ENCODE data around the gene SELENOW. TPM values are rescaled to one million over a fixed set of nuclear protein-coding genes. Genes with fewer than 3 reads are reported as not detected.
"Not testable (repeated sequence)": the region's sequence is repeated elsewhere in the genome, so short reads cannot be mapped to it uniquely, and the experiment has no call there.

SELENOW gene
- 186 TPM for total RNA-seq
- polyA plus RNA-seq, result 566 TPM

DNA sequence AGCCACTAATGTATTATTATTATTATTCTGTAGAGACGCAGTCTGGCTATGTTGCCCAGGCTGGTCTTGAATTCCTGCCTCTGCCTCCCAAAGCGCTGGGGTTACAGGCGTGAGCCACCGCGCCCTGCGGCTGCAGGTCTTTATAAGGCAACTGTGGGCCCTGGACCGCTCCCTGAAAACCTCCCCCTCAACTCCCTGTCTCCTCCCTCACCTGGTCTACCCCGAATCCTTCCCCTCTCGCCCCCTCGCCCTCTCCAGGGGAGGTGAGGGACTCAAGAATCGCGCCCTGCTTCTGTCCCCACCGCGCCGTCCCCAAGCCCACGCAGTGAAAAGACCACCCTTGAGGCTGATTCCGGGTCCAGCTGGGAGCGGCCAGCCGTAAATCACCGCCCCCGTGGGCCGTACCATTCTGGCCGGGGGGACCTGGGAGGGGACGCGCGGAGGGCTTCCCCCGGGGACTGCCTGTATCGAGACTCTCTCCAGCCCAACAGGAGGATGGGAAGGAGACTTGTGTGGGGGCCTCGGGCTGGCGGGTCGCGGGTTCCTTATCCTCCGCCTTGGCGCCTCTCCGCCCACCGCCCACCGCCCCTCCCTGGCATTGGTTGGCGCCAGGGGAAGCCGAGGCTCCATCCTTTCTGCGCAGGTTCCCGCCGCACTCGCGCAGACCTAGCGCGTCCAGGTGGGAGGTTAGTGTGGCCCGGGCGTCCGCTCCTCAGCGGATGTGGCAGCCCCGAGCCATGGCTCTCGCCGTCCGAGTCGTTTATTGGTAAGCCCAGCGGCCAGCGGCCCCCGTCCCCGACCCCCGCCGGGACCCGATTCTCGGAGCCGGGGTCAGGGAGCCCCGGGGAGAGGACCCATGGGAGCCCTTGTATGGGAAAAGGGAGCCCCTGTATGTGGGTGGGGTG lies at the start of gene SELENOW:
TSS of gene SELENOW (plus strand) at position 655 of the 905 bp plus-strand sequence. CDS start at position 738, 83 bp downstream.
- peak; percentile 72 for DNase-seq (ENCODE audit: extremely low spot score)
- under 1% methylated on average over 65 of the region's 65 CpGs for WGBS
- Histone ChIP-seq H3K36me3 (ENCODE audit: insufficient read depth) (no peaks in the 10 kb centered on the region), H3K4me1 (ENCODE audit: insufficient read depth) (peaks cover 2% of the 10 kb centered on the region), H3K27ac (ENCODE audit: low read depth) (peak within 1 kb of the TSS; percentile 100), H3K4me3 (ENCODE audit: low read depth, low read length) (peak within 1 kb of the TSS; percentile 91)

GRCh38 chr19:47729468-47729798 lies 49.1 kb upstream of the SELENOW start:
- peak overlapping the region; percentile 87 for H3K27ac ChIP-seq (ENCODE audit: low read depth)
- peaks cover 2% of the 10 kb centered on the region for H3K4me1 ChIP-seq (ENCODE audit: insufficient read depth)
- no peak overlapping the region for H3K4me3 ChIP-seq (ENCODE audit: low read depth, low read length)
- peaks cover 4% of the 10 kb centered on the region for H3K36me3 ChIP-seq (ENCODE audit: insufficient read depth)
- WGBS, result 25% methylated on average over 9 of the region's 9 CpGs
- DNase-seq (ENCODE audit: extremely low spot score), result no peak

DNA sequence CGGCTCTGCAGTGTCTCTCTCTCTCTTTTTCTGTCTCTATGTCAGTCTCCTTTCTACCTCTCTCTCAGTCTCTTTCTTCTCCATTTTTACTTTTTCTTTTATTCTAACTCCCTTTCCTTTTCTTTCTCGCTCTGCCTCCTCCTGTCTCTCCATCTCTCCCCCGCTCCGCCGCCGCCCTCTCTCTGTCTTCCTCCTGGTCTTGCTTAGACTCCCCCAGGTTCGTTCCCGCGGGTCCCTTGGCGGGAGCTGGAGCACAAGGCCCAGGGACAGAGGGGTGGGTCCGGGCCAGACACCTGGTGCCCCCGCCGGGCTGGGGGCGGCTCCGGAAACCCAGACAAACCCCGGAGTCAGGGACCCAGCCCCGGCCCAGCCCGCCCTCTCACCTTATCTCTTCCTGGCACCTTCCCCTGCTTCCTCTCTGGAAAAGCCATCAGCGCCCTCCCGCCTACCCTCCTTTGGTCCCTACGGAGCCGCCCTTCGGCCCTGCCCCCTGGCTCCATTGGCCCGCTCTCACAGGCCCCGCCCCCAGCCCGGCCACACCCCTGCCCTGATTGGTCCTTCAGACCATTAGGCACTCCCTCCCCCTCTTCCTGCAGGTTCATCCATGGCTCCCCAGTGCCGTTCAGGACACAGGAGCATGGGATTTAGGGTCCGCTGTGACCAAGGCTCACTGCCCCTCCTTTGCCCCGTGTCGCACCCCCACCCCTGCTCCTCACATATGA lies 48.5 kb upstream of the SELENOW start:
- H3K27ac ChIP-seq (ENCODE audit: low read depth), result peak overlapping the region; percentile 87
- peaks cover 4% of the 10 kb centered on the region for H3K36me3 ChIP-seq (ENCODE audit: insufficient read depth)
- H3K4me3 ChIP-seq (ENCODE audit: low read depth, low read length), result no peak overlapping the region
- 44% methylated on average over 30 of the region's 30 CpGs for WGBS
- H3K4me1 ChIP-seq (ENCODE audit: insufficient read depth), result peaks cover 2% of the 10 kb centered on the region
- DNase-seq (ENCODE audit: extremely low spot score), result no peak

DNA sequence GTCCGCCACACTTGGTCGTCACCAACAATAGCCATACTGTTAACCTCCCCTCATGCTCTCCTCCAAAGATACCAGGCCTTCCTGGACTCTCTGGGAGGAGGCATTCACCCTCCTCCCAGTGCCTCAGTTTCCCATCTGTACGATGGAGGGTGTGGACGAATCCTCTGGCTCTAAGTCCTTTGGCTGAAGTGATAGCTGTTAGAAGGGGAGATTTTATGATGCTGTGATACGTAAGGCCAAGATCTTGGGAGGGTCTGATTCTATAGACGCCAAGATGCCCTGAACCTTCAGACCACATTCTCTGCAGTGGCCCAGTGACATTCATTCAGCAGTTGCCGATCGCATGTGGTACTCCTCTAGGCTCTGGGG lies 48.0 kb upstream of the SELENOW start:
- DNase-seq (ENCODE audit: extremely low spot score), result no peak
- no peak overlapping the region for H3K27ac ChIP-seq (ENCODE audit: low read depth)
- H3K36me3 ChIP-seq (ENCODE audit: insufficient read depth), result peaks cover 6% of the 10 kb centered on the region
- WGBS, result 88% methylated on average over 8 of the region's 8 CpGs
- H3K4me3 ChIP-seq (ENCODE audit: low read depth, low read length), result no peak overlapping the region
- H3K4me1 ChIP-seq (ENCODE audit: insufficient read depth), result peaks cover 2% of the 10 kb centered on the region

GRCh38 chr19:47730910-47731309 lies 47.6 kb upstream of the SELENOW start:
- 93% methylated on average over 8 of the region's 8 CpGs for WGBS
- peaks cover 6% of the 10 kb centered on the region for H3K36me3 ChIP-seq (ENCODE audit: insufficient read depth)
- DNase-seq (ENCODE audit: extremely low spot score), result no peak

GRCh38 chr19:47735131-47735530 lies 43.4 kb upstream of the SELENOW start:
- H3K4me3 ChIP-seq (ENCODE audit: low read depth, low read length), result no peak overlapping the region
- no peak overlapping the region for H3K27ac ChIP-seq (ENCODE audit: low read depth)
- DNase-seq (ENCODE audit: extremely low spot score), result no peak
- 78% methylated on average over 4 of the region's 4 CpGs for WGBS
- peaks cover 6% of the 10 kb centered on the region for H3K36me3 ChIP-seq (ENCODE audit: insufficient read depth)
- no peaks in the 10 kb centered on the region for H3K4me1 ChIP-seq (ENCODE audit: insufficient read depth)

More at GRCh38 chr19:47730910-47731309, 47.6 kb upstream of the SELENOW start:
- Histone ChIP-seq H3K27ac (ENCODE audit: low read depth) (no peak overlapping the region), H3K4me3 (ENCODE audit: low read depth, low read length) (no peak overlapping the region), H3K4me1 (ENCODE audit: insufficient read depth) (peaks cover 2% of the 10 kb centered on the region)

- 91% methylated on average over 48 of the region's 48 CpGs for WGBS
- Histone ChIP-seq H3K36me3 (ENCODE audit: insufficient read depth) (peaks cover 2% of the 10 kb centered on the region), H3K27ac (ENCODE audit: low read depth) (no peak overlapping the region), H3K4me3 (ENCODE audit: low read depth, low read length) (no peak overlapping the region), H3K4me1 (ENCODE audit: insufficient read depth) (peaks cover 2% of the 10 kb centered on the region)
- no peak for DNase-seq (ENCODE audit: extremely low spot score)
Observed at GRCh38 chr19:47740866-47741519, 37.5 kb upstream of the SELENOW start.

DNA sequence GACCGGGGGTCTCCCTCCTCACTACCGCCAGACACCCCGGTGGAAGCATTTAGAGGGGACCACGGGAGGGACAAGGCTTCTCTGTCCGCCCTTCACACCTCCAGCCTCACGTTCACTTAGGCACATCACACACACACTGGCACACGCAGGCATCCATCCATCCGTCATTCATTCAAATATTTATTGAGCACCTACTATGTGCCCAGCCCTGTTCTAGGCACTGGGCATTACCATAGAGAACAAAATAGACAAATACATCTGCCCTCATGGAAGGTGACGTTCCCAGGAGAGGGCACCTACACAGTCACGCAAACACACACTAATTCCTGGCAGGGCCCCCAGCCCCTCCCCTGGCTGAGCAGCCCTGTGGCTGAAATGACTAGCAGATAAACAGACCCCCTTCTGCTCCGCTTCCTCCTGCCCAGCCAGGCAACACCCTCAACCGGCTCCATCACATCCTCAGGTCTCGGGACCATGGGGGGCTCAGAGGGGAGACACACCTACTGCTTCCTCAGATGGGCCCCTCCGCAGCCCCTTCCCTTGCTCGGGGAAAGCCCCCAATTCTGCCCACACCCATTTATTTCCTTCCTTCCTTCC lies 36.9 kb upstream of the SELENOW start:
- DNase-seq (ENCODE audit: extremely low spot score), result no peak
- peaks cover 2% of the 10 kb centered on the region for H3K36me3 ChIP-seq (ENCODE audit: insufficient read depth)
- 82% methylated on average over 15 of the region's 15 CpGs for WGBS

DNA sequence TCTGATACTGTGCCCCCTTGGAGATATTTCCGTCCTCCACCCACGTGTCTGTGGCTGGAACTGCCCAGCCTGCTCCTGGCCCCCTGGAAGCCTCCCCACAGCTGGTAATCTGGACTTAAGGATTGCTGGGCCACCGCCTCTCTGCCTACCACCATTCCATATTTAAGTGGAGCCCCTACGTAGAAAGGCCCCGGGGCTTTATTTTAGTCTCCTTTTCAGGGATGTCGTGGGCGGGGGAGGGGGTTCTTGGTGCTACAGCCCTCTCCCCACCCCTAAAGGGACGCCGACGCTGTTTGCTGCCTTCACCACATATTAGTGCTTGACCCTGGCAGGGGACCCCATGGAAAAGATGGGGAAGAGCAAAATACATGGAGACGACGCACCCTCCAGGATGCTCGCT lies 35.9 kb upstream of the SELENOW start:
- H3K4me3 ChIP-seq (ENCODE audit: low read depth, low read length), result no peak overlapping the region
- 27% methylated on average over 13 of the region's 13 CpGs for WGBS
- H3K4me1 ChIP-seq (ENCODE audit: insufficient read depth), result peaks cover 2% of the 10 kb centered on the region
- H3K36me3 ChIP-seq (ENCODE audit: insufficient read depth), result peaks cover 2% of the 10 kb centered on the region
- peak overlapping the region; percentile 98 for H3K27ac ChIP-seq (ENCODE audit: low read depth)
- DNase-seq (ENCODE audit: extremely low spot score), result no peak

More for the DNA sequence above, 36.9 kb upstream of the SELENOW start:
- H3K4me1 ChIP-seq (ENCODE audit: insufficient read depth), result peaks cover 2% of the 10 kb centered on the region
- no peak overlapping the region for H3K27ac ChIP-seq (ENCODE audit: low read depth)
- no peak overlapping the region for H3K4me3 ChIP-seq (ENCODE audit: low read depth, low read length)

DNA sequence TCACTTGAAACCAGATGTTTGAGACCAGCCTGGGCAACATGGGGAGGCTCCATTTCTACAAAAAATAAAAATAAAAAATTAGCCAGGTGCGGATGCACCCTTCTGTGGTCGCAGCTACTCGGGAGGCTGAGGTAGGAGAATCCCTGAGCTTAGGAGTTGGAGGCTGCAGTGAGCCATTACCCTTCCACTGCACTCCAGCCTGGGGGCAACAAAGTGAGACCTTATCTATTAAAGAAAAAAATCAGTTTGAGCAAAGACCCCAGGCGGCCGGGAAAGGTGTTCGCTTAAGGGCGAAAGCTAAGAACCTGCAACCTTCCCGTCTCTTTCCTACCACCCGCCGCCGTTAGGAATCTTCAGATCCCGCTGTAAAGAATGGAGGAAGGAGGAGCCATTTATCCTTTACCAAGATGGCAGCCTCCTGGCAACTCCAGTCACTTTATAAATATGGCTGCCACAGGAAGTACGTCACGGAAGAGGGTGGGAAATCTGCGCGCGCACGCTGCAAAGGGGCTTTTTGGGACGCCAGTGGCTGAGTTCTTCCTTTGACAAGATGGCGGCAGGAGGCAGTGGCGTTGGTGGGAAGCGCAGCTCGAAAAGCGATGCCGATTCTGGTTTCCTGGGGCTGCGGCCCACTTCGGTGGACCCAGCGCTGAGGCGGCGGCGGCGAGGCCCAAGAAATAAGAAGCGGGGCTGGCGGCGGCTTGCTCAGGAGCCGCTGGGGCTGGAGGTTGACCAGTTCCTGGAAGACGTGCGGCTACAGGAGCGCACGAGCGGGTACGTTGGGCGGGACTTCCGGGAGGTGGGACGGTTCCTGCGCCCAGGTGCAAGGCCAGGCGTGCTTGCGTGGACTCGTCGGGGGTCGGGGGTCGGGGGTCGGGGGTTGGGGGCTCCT lies 33.2 kb upstream of the SELENOW start, which contains the start of gene NOP53:
TSS of gene NOP53 (plus strand) at position 537 of the 892 bp plus-strand sequence. CDS start at position 551, 14 bp downstream.
- Histone ChIP-seq H3K36me3 (ENCODE audit: insufficient read depth) (peaks cover 2% of the 10 kb centered on the region), H3K4me3 (ENCODE audit: low read depth, low read length) (peak within 1 kb of the TSS; percentile 46), H3K4me1 (ENCODE audit: insufficient read depth) (peaks cover 2% of the 10 kb centered on the region), H3K27ac (ENCODE audit: low read depth) (peak within 1 kb of the TSS; percentile 95)
- 5% methylated on average over 53 of the region's 53 CpGs for WGBS
- peak; percentile 98 for DNase-seq (ENCODE audit: extremely low spot score)

- H3K4me1 ChIP-seq (ENCODE audit: insufficient read depth); H3K36me3 ChIP-seq (ENCODE audit: insufficient read depth); H3K4me3 ChIP-seq (ENCODE audit: low read depth, low read length); DNase-seq (ENCODE audit: extremely low spot score); H3K27ac ChIP-seq (ENCODE audit: low read depth): not testable (repeated sequence)
- 69% methylated on average over 17 of the region's 17 CpGs for WGBS
Observed at GRCh38 chr19:47746129-47746528, 32.4 kb upstream of the SELENOW start.

GRCh38 chr19:47749326-47749725 lies 29.2 kb upstream of the SELENOW start:
- H3K4me3 ChIP-seq (ENCODE audit: low read depth, low read length), result no peak overlapping the region
- no peak overlapping the region for H3K27ac ChIP-seq (ENCODE audit: low read depth)
- no peak for DNase-seq (ENCODE audit: extremely low spot score)
- 82% methylated on average over 3 of the region's 3 CpGs for WGBS
- peaks cover 2% of the 10 kb centered on the region for H3K4me1 ChIP-seq (ENCODE audit: insufficient read depth)
- peaks cover 5% of the 10 kb centered on the region for H3K36me3 ChIP-seq (ENCODE audit: insufficient read depth)
